SK-N-SH treated with all-trans-retinoic acid at 6 μM for 48 hours (cell line): ENCODE results near the gene ARHGAP24.

Source experiments
- CSDC2 ChIP-seq: fragments of 250-450 bp; sonication (Bioruptor Pico); IDR thresholded peaks from 2 replicates; pipeline ENCODE4 v1.5.0; 2020; ENCODE audit warnings: mild to moderate bottlenecking, moderate library complexity
- ISL1 ChIP-seq: fragments of 250-450 bp; sonication (Bioruptor Pico); IDR thresholded peaks from 2 replicates; pipeline ENCODE4 v2.1.2; 2022; ENCODE audit warnings: mild to moderate bottlenecking, moderate library complexity
- PATZ1 ChIP-seq: fragments of 250-450 bp; sonication (Bioruptor Pico); IDR thresholded peaks from 2 replicates; pipeline ENCODE4 v1.8.0; 2020; ENCODE audit warnings: mild to moderate bottlenecking, moderate library complexity, borderline replicate concordance
- RARB ChIP-seq: fragments of 250-450 bp; sonication (Bioruptor Pico); IDR thresholded peaks from 2 replicates; pipeline ENCODE4 v1.8.0; 2021; ENCODE audit warnings: mild to moderate bottlenecking, moderate library complexity
- TOX ChIP-seq: fragments of 250-450 bp; sonication (Bioruptor Pico); IDR thresholded peaks from 2 replicates; pipeline ENCODE4 v1.8.0; 2021; ENCODE audit warnings: mild to moderate bottlenecking, moderate library complexity, borderline replicate concordance
- ZC3H10 ChIP-seq: fragments of 250-450 bp; sonication (Bioruptor Pico); IDR thresholded peaks from 2 replicates; pipeline ENCODE4 v1.5.1; 2021; ENCODE audit warnings: mild to moderate bottlenecking, moderate library complexity
- ZNF565 ChIP-seq: fragments of 450-650 bp; formaldehyde crosslinking; conservative IDR thresholded peaks from 2 replicates; pipeline ENCODE4 v1.5.0; 2020; ENCODE audit warnings: low read depth, mild to moderate bottlenecking, moderate library complexity
- ZNF70 ChIP-seq: fragments of 450-650 bp; formaldehyde crosslinking; IDR thresholded peaks from 2 replicates; pipeline ENCODE4 v1.5.0; 2020; ENCODE audit warnings: mild to moderate bottlenecking, moderate library complexity
- ZNF8 ChIP-seq: fragments of 450-650 bp; formaldehyde crosslinking; IDR thresholded peaks from 2 replicates; pipeline ENCODE4 v1.5.0; 2020; ENCODE audit warnings: mild to moderate bottlenecking, moderate library complexity

DNA sequence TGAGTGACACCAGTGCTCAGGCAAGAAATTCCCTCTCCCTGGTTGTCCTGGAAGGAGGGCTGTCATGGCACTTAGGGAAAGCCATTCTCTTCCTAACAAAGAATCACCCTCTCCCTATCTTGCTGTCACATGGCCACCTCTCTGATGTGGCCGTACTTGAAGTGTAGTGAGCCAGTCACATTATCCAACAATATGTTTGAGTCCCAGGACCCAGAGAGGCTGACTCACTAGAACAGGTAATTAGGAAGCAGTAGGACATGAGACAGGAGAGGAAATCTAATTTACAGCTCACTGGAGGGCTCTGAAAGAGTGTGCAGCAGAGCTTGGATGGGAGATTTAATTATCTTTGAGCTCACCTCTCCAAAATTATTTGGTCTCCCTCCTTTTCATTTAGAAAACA lies 299.1 kb downstream of the ARHGAP24 start:
- TF ChIP-seq CSDC2 (CRISPR knock-in tag) (no peak), ISL1 (CRISPR knock-in tag) (no peak; the same call in 1 of the 2 replicates), ZNF565 (no peak), ZC3H10 (no peak), TOX (CRISPR knock-in tag) (no peak), ZNF70 (CRISPR knock-in tag) (no peak), ZNF8 (CRISPR knock-in tag) (no peak), RARB (CRISPR knock-in tag) (no peak), PATZ1 (CRISPR knock-in tag) (no peak)
